GM12873 (cell line): ENCODE results near the gene LIX1.

Source experiments
- CTCF ChIP-seq: IDR thresholded peaks from 2 replicates; pipeline ENCODE4 v1.5.1; 2012; ENCODE audit warnings: low read depth, mild to moderate bottlenecking, moderate library complexity, low read length, control low read depth; ENCODE audit not compliant: insufficient read depth; ENCODE audit errors: missing control alignments

LIX1 gene

GRCh38 chr5:97100476-97100875 is 41.9 kb downstream of the LIX1 start:
- TF ChIP-seq CTCF: no peak

- TF ChIP-seq CTCF: no peak
Measured at GRCh38 chr5:97098922-97099321, 43.5 kb downstream of the LIX1 start.

GRCh38 chr5:97097326-97098230 is 44.8 kb downstream of the LIX1 start:
- TF ChIP-seq CTCF: no peak

GRCh38 chr5:97096846-97097245 is 45.6 kb downstream of the LIX1 start:
- no peak for TF ChIP-seq CTCF

- TF ChIP-seq CTCF: no peak
Measured at GRCh38 chr5:97096191-97096590, 46.2 kb downstream of the LIX1 start.

GRCh38 chr5:97095318-97095732 is 47.1 kb downstream of the LIX1 start:
- no peak for TF ChIP-seq CTCF

GRCh38 chr5:97094579-97095317 is 47.7 kb downstream of the LIX1 start:
- no peak for TF ChIP-seq CTCF
